Measurements from ENCODE around the gene LAMA2.

DNA sequence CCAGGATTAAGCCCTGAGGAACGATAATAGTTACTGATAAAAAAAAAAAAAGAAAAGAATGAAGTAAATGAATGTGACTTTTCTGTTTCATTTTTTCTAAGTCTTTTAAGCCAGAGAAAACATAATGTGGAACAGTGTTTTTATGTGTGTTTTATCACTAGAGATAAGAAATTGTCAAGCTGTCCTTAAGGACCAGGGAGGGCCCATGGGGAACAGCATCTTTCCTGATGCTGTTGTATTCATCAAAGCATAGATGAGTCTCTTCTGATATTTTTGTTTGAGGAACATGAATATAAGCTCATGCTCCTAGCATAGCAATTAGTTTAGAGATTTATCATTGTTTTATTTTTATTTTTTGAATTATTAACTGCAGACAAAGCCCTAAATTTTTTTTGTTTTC, 150.2 kb downstream of the LAMA2 start:
- TF ChIP-seq CTCF (IDR thresholded peaks at IDR 0.05) (no peak), SIN3A (IDR thresholded peaks at IDR 0.05; ENCODE audit: borderline replicate concordance, insufficient read depth, low read depth, low read length) (no peak), TCF7L2 (IDR thresholded peaks at IDR 0.05; ENCODE audit: low read depth, low read length) (no peak), POLR2AphosphoS5 (IDR thresholded peaks at IDR 0.05; ENCODE audit: low read depth, low read length) (no peak), REST (IDR thresholded peaks at IDR 0.05; ENCODE audit: insufficient read depth in 1 of 2, low read depth in 2 of 2, low read length in 1 of 2) (no peak)
